Kidney (tissue), 14 donors: Measurements from ENCODE around the gene CAMTA1. TPM values are rescaled to one million over a fixed set of nuclear protein-coding genes. Genes with fewer than 3 reads are reported as not detected.
A peak's percentile ranks its signal among the peaks of the same experiment; 100 is the strongest.

ENCODE experiments used
- DNase-seq, 5 donors: peaks; one replicate each; pipeline ENCODE4 v3.0.0-alpha.2; 2013 to 2020
- FAIRE-seq: peaks from 2 replicates; lab custom pipeline; 2012; peaks lifted over from hg19 to GRCh38; lab: Jason Lieb, UNC
- H3K27ac ChIP-seq, 2 donors: one replicate each; pipeline ENCODE4 v1.7.0; 2013; ENCODE audit warnings: low read depth in 2 of 2, low read length in 2 of 2, inconsistent platforms in 1 of 2
- H3K27me3 ChIP-seq: one replicate; pipeline ENCODE4 v1.7.1; 2013; ENCODE audit warnings: low read length, inconsistent platforms; ENCODE audit not compliant: control insufficient read depth, insufficient read depth
- H3K36me3 ChIP-seq, 3 donors: one replicate each; pipeline versions ENCODE4 v1.7.0 to v1.7.1; 2013; ENCODE audit warnings: low read length in 3 of 3, control low read depth in 1 of 3, inconsistent platforms in 1 of 3; ENCODE audit not compliant: insufficient read depth in 3 of 3, control insufficient read depth in 2 of 3
- H3K4me1 ChIP-seq, 3 donors: one replicate each; pipeline versions ENCODE4 v1.7.0 to v1.7.1; 2013; ENCODE audit warnings: low read length in 3 of 3, inconsistent platforms in 1 of 3, low read depth in 1 of 3; ENCODE audit not compliant: control insufficient read depth in 2 of 3, insufficient read depth in 2 of 3
- H3K4me3 ChIP-seq, 3 donors: one replicate each; pipeline versions ENCODE4 v1.7.0 to v1.8.1; 2013; ENCODE audit warnings: low read length in 3 of 3, control low read depth in 1 of 3, inconsistent platforms in 1 of 3
- H3K9ac ChIP-seq, 3 donors: one replicate each; pipeline versions ENCODE4 v1.7.0 to v1.7.1; 2013; ENCODE audit warnings: low read length in 3 of 3, control low read depth in 1 of 3, inconsistent platforms in 1 of 3
- H3K9me3 ChIP-seq, 3 donors: one replicate each; pipeline versions ENCODE4 v1.7.0 to v1.7.1; 2013; ENCODE audit warnings: low read length in 3 of 3, control low read depth in 1 of 3, inconsistent platforms in 1 of 3; ENCODE audit not compliant: control insufficient read depth in 2 of 3, insufficient read depth in 1 of 3
- CTCF ChIP-seq: IDR thresholded peaks from 3 replicates; pipeline ENCODE4 v1.5.1; 2012; ENCODE audit warnings: mild to moderate bottlenecking, moderate library complexity, borderline replicate concordance; ENCODE audit not compliant: insufficient read depth; ENCODE audit errors: extremely low read depth
- intact Hi-C: fragments of 100-400 bp; cut with DNase I; formaldehyde crosslinking; loops from one replicate; pipeline ENCODE4 v1.11.1; 2022
- polyA plus RNA-seq: library from polyadenylated mRNA; stranded (reverse); fragments of 350-450 nt; fragmentation: Illumina TruSeq; extraction: RNeasy Lipid Tissue Mini Kit (QIAGEN cat#74804); gene quantifications from one replicate; pipeline ENCODE4 v1.2.3, GENCODE V29; 2014; ENCODE audit warnings: low read depth, low replicate concordance; ENCODE audit not compliant: insufficient read depth
- total RNA-seq: library from RNA; stranded (reverse); fragmentation: NEBNext Ultra II Directional; extraction: Animal tissue kit (Norgen Biotek cat#: 25700); gene quantifications from one replicate; pipeline ENCODE4 v1.2.1, GENCODE V29; 2021
- donor health status: control.
- donor health status: control.
- donor health status: control.
- donor health status: control.
- donor health status: control.
- donor health status: DM: yes; HTN: yes; CAD: no.
- donor health status: Normal renal cell carcinoma (clear cell type).

Gene CAMTA1
- total and polyA plus RNA-seq, 2 donors from 2014 or later = 79.0 to 170 TPM

DNA sequence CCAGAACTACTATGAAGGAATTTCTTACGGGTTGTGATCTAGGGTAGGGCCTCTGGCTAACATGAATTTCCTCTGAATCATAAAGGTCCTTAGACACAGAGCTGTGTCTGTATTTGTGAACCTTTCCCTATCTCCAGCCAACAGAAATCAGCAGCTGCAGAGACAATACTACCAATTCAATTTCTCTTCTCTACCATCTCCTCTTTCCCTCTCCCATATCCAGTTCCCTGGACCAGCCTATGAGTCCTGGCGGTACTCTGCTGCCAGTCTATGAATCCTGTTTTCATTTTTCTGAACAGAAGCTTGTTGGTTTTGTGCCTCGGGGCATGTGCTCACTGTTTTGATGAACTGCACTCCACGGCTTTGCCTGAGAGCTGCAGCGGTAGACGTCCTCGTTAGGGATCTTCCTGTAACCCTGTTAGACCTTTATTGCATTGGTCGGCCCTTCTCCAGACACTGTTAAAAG lies 527.9 kb downstream of the CAMTA1 start:
- H3K4me1 ChIP-seq = no peaks in the 10 kb centered on the region
- no peak for TF ChIP-seq CTCF
- H3K27me3 ChIP-seq = no peaks in the 10 kb centered on the region
- intact Hi-C loops = no loop called here
- DNase-seq (peak in 1 of 5 donors; percentile 50), FAIRE-seq (no peak)
- no peak overlapping the region for H3K4me3 ChIP-seq
- no peak overlapping the region for H3K27ac ChIP-seq
- H3K9ac ChIP-seq = no peak overlapping the region
- H3K9me3 ChIP-seq = peaks cover 0 to 5% (median 0%) of the 10 kb centered on the region in 3 donors
- H3K36me3 ChIP-seq = no peaks in the 10 kb centered on the region

DNA sequence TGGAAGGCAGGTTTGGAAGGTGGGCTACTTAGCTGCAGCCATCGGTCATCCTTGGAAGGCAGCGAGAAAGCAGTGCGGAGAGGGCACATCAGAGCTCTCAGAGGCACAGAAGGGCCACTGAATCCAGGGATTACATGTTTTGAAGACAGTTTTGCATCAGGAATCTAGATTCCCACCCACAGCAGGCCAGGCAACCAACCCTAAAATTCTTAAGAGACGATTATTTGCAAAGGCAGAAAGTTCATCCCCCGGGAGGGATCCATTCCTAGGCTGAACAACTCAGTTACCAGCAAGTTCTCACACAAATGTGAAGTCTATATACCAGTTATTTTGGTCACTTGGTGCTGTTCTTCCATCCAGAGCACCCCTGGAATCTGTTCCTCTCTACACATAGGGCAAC lies 528.6 kb downstream of the CAMTA1 start:
- no peak overlapping the region for H3K27ac ChIP-seq
- no peaks in the 10 kb centered on the region for H3K36me3 ChIP-seq
- H3K27me3 ChIP-seq = no peaks in the 10 kb centered on the region
- DNase-seq (peak in 1 of 5 donors; percentile 11), FAIRE-seq (no peak)
- no peak for TF ChIP-seq CTCF
- no peak overlapping the region for H3K4me3 ChIP-seq
- peaks cover 0 to 1% (median 0%) of the 10 kb centered on the region in 3 donors for H3K9me3 ChIP-seq
- intact Hi-C loops = no loop called here
- H3K9ac ChIP-seq = no peak overlapping the region
- no peaks in the 10 kb centered on the region for H3K4me1 ChIP-seq

DNA sequence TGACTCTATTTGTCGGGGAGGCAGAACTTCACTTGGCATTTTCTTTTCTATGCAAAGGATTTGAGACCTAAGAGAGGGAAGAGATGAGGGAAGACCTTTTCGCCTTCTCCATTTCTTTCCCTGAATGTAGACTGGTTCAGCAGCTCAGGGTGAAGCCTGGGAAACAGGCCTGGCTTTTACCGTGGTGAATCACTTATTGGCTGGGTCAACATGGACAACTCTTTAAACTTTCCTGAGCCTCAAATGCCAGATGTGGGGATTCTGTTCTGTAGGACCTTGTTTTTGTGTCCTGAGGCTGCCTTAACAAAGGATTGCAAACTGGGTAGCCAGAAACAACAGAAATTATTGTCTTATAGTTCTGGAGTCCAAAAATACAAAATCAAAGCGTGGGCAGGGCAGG lies 530.1 kb downstream of the CAMTA1 start:
- no peaks in the 10 kb centered on the region for H3K27me3 ChIP-seq
- FAIRE-seq (no peak), DNase-seq (no peak)
- TF ChIP-seq CTCF = no peak
- intact Hi-C loops = no loop called here
- no peak overlapping the region for H3K27ac ChIP-seq
- no peaks in the 10 kb centered on the region for H3K9me3 ChIP-seq
- no peak overlapping the region for H3K4me3 ChIP-seq
- H3K4me1 ChIP-seq = no peaks in the 10 kb centered on the region
- H3K36me3 ChIP-seq = no peaks in the 10 kb centered on the region
- no peak overlapping the region for H3K9ac ChIP-seq

DNA sequence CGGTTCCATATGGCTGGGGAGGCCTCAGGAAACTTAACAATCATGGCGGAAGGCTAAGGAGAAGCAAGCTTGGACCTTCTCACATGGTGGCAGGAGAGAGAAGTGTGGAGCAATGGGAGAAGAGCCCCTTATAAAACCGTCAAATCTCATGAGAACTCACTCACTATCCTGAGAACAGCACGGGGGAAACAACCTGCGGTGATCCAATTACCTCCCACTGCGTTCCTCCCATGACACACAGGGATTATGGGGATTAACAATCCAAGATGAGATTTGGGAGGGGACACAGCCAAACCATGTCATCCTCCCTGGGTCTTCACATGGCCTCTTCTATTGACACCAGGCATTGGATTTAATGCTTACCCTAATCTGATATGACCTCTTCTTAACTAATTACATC lies 530.7 kb downstream of the CAMTA1 start:
- no peak for FAIRE-seq
- DNase-seq = no peak
- H3K4me1 ChIP-seq = no peaks in the 10 kb centered on the region
- intact Hi-C loops = no loop called here
- H3K9me3 ChIP-seq = no peaks in the 10 kb centered on the region
- H3K4me3 ChIP-seq = no peak overlapping the region
- no peak for TF ChIP-seq CTCF
- H3K27ac ChIP-seq = no peak overlapping the region
- H3K27me3 ChIP-seq = no peaks in the 10 kb centered on the region
- no peak overlapping the region for H3K9ac ChIP-seq
- H3K36me3 ChIP-seq = no peaks in the 10 kb centered on the region
